GM19035 (cell line): ENCODE measurements around the gene ATXN2.

ENCODE experiments used
- ATAC-seq: cut with Tn5 transposase; IDR thresholded peaks from one replicate; pipeline ENCODE4 v1.9.1; 2021; ENCODE audit not compliant: unreplicated experiment

The ATXN2 gene

DNA sequence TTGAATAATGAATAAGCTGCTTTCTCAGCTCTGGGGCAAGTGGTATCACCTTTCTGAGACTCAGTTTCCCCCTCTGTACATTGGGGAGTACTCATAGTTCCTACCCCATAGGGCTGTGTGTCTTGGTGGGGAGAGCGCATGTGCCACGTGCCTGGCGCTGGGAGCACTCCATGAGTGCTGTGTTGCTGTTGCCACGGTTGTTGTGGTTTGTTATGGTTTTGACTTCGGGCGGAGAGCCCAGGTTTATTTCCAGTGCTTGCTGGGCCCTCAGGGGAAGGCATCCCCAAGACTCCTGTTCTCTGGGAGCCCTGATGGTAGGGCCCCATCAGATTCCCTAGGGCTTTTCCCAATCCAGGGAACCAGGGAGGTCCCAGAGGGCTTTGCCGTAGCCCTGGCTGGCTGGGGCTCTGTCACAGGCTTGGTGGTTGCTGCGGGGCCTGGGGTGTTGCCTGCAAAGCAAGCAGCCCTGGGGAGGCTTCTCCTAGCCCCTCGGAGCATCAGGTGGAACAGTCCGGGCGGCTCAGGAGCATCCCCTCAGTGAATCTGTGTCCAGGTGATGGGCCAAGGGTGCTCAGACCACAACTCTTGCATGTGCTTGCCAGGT, 174.8 kb downstream of the ATXN2 start:
- ATAC-seq: no peak

DNA sequence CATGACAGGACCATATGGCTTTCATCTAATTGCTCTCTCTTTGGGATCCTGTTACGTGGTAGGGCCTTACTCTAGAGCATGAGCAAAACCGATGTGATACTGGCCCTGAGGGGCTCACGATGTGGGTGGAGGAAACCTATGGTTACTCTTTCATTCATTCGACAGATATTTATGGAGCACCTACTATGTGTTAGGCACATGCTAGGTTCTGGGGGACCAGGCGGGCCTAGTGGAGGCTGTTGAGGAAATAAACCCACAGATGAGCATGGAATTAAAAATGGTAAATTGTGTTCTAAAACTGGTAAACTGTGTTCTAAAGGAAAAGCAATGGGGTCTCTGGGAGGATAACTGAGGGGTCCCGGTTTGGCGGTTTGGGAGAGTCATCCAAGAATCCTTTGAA, 178.6 kb downstream of the ATXN2 start:
- no peak for ATAC-seq

DNA sequence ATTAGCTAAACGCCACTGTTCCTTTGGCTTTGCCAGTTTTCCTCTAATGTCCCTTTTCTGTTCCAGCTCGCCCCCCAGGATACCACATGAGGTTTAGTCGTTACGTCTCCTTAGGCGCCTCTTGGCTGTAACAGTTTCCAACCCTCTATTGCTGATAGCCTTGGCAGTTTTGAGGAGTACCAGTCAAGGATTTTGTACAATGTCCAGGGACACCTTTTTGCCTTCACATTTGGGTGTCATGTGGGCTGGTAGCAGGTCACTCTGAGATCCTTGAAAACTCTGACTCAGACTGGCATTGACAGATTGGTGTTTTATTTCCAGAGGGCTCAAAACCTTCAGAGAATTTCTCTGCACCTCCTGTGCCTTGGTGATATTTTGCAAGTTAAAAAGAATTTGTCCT, 179.3 kb downstream of the ATXN2 start:
- no peak for ATAC-seq

DNA sequence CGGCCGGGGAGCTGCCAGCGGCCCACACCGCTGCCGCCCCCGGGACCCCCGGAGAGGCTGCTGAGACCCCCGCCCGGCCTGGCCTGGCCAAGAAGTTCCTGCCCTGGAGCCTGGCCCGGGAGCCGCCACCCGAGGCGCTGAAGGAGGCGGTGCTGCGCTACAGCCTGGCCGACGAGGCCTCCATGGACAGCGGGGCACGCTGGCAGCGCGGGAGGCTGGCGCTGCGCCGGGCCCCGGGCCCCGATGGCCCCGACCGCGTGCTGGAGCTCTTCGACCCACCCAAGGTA, 180.6 kb downstream of the ATXN2 start:
- no peak for ATAC-seq

DNA sequence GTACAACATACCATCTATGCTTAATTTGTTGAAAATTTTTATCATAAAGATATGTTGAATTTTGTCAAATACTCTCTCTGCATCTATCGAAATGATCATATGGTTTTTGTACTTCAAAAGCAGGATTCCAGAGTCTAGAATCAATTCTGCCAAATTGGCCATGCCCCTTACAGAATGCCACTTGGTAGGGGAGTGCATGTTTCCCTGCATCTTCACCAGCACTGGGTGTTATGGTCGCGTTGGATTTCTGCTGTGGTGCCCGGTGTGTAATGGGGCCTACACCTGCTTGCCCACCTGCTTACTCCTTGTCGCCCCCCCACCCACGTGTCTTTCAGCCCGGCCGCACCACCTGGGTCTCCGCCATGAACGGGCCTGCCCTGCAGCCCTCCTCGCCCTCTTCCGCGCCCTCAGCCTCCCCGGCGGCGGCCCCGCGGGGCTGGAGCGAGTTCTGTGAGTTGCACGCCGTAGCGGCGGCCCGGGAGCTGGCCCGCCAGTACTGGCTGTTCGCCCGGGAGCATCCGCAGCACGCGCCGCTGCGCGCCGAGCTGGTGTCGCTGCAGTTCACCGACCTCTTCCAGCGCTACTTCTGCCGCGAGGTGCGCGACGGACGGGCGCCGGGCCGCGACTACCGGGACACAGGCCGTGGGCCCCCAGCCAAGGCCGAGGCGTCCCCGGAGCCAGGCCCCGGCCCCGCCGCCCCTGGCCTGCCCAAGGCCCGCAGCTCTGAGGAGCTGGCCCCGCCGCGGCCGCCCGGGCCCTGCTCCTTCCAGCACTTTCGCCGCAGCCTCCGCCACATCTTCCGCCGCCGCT, 181.1 kb downstream of the ATXN2 start:
- ATAC-seq: no peak

DNA sequence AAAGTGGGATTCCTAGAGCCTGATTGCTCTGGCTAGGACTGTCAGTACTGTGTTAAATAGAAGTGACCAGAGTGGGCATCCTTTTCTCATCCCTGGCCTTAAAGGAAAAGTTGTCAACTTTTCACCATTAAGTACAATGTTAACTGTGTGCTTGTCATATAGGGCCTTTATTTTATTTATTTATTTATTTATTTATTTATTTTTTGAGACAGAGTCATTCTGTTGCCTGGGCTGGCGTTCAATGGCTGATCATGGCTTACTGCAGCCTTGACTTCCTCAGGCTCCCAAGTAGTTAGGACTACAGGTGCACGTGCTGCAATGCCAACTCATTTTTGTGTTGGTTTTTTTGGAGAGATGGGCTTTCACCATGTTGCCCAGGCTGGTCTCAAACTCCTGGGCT, 181.8 kb downstream of the ATXN2 start:
- no peak for ATAC-seq

DNA sequence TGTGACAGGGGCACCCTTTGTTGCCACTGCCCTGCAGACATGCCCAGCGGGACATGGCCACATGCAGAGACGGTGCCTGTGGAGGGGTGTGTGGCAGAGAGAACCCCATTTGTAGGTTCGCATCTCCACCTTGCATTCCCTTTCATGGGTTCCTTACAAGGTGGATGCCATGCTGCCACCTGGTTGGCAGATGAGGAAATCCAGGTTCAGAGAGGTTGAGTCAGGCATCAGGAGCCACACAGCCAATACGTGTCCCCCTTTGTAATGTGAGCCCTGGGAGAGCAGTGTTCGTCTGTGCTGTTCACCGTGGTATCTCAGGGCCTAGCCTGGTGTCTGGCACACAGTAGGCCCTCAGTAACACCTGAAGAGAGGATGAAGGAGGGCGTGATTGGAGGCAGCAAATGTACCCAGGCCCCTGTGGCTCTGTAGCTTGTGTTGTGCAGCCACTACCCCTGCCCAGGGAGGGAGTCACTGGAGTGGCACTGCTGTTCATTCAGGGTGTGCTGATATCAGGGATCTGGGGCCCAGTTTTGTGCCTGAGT, 184.3 kb downstream of the ATXN2 start:
- no peak for ATAC-seq

DNA sequence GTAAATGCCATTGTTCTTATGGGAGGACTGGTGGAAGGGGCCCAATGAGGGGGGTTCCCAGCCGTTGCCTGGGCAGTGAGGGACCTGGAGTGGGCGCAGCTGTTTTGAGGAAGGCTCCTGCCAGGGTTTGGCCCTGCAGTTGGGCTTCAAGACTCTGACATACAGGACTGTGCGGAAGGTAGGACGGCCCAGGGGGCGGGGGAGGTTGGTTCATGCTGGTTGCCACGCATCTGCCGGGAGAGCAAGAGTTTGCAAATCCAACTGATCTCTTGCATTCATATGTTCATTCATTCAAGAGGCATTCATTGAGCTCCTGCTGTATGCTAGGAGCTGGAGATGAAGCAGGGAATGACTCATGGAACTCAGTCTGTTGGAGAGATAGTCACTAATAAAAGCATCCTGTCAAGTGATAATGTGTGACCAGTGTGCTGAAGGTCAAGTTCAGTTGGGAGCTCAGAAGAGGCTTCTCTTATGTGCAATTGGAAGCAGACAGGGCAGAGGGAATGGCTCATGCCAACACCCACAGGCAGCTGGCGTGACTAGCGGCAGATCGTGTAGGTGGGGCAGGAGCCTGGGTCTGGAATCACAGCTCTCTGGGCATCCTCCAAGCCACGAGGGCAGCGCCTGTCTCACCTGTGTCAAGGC, 185.6 kb downstream of the ATXN2 start:
- no peak for ATAC-seq

DNA sequence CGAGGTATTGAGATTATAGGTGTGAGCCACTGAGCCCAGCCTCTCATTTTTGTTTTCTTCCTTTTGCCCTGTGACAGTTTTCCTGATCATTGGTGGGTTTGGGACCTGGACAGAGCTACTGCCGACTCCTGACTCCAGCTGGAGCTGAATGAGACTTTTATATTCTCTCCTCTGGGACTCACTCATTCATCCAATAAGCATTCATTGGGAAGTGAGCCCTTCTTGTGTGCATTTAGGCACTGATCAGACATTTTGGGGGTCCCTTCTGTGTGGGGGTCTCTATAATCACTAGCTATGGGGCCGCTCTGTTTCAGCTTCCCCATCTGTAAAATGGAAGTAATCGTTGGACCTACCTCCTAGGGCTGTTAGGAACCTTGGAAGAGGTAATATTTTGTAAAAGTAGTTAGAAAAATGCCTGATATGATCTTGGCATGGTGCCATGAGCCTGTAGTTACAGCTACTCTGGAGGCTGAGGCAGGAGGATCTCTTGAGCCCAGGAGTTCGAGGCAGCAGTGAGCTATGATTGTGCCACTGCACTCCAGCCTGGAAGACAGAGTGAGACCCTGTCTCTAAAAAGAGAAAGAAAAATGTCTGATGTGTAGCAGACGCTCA, 186.2 kb downstream of the ATXN2 start:
- ATAC-seq: no peak

DNA sequence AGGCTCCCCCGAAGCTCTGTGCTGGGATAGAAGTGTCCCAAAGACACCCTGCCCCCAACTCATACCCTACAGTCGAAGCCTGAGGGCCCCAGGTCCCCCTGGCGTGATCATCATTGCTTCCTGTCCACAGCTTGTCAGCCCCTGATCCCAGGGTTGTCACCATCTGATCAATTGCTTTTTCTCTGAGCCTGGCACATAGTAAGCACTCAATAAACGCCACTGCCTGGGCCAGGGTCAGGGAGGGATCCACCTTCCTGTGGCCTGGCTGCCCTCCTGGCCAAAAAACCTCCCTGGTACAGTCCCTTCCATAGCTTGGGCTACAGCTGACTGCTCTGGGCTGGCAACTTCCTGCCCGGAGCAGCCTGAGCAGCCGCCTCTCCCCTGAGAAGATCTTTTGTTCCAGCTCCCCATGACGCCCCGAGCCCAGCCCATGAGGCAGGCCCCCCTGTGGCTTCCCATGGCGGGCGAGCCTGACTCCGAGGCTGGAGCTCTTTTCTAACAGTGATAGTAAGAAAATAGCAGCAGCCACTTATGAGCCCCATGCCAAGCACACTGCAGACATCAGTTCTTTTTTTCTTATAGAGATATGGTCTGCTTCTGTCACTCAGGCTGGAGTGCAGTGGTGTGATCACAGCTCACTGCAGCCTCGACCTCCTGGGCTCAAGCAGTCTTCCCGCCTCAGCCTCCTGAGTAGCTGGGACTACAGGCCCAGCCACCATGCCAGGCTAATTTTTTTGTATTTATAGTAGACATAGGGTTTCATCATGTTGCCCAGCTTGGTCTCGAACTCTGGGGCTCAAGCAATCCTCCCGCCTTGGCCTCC, 186.9 kb downstream of the ATXN2 start:
- ATAC-seq: no peak

DNA sequence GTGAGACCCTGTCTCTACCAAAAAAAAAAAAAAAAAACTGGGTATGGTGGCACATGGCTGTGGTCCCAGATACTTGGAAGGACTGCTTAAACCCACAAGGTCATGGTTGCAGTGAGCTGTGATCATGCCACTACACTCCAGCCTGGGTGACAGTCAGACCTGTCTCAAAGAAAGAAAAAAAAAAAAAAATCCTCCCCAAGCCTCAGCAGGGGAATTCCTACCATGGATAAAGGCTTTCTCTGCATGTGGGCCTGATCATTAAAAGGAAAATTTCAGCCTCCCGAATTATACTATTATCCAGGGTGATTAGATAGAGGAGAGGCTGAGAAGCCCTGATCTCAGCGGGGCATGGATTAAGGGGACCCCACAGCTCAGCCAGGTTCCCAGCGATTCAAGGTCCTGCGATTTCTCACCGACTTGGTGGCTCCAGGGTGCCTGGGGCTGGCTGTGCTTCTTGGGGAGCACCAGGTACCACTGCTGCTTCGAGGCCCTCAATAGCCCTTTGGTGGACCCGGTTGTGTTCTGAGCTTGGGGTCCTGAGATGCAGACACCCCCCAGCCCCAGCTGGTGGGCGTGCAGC, 187.8 kb downstream of the ATXN2 start:
- no peak for ATAC-seq

DNA sequence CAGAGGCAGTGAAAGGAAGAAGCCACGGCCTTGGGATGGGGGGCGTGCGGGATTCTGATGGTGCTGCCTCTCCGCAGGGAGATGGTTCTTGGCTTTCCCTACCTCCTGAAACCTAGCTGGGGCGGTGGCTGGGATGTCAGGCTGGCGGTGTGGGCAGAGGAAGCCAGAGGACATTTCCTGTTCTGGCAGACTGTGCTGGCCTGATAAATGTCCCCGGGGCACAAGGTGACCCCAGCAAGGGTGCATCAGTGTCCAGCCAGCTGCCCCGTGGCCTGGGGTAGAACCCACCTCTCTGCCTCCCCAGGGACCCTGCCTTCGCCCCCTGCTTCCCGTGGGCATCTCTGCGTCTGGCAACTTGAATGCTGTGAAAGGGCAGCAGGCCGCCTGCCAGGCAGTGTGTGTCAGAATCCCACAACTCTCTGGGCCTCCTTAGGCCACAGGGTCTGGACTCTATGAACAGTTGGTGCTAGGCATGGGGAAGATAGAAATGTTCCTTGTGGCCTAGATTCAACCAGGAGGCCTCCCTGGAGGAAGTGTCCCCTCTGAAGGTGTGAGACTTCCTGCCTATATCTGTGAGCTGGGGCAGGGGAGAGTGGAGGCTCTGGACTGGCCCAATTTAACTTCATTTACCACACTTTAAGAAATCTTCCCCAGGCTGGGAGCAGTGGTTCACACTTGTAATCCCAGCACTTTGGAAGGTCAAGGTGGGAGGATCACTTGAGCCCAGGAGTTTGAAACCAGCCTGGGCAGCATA, 188.5 kb downstream of the ATXN2 start:
- no peak for ATAC-seq

DNA sequence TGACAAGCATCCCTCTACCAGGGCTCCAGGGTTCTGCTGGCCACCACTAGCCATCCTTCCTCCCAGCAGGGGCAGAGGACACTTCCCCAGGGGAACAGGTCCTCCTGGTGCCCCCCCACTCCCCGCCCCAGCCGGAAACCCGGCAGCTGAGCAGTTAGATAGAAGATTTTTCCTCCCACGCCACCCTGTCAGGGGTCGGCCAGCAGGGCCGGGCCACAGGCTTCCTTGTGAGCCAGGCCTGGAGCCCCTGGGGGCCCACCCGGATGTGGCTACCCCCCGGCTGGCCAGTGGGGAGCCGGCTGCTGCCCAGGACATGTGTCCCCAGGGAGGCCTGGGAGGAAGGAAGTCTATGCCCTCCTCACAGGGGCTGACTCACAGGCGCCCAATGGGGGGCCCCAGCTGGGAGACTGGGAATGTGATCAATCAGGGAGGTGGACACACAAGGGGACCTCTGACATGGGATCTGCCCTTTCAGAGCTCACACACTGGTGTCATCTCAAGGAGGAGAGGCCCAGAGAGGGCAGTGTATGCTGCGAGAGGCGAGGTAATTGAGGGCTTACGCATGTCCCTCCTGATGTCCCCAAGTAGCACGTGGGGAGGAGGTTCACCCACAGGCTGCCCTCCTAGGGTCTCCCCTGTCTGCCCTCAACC, 189.2 kb downstream of the ATXN2 start:
- ATAC-seq: no peak

DNA sequence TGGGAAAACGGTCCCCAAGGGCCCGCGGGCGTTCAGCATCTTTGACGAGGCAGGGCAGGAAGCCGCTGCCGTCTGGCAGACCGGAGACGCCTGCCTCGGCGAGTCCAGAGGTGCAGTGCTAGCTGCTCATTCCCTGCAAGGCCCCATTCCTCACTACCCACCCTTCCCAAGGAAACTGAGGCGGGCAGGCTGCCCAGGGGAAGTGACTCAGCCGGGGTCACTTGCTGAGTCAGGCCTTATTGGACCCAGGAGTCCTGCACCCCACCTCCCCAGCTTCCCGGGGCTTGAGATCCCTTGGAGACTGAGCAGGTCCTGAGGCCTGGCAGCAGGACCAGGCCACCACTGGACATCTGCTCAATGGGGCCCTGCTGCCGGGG, 189.7 kb downstream of the ATXN2 start:
- no peak for ATAC-seq

DNA sequence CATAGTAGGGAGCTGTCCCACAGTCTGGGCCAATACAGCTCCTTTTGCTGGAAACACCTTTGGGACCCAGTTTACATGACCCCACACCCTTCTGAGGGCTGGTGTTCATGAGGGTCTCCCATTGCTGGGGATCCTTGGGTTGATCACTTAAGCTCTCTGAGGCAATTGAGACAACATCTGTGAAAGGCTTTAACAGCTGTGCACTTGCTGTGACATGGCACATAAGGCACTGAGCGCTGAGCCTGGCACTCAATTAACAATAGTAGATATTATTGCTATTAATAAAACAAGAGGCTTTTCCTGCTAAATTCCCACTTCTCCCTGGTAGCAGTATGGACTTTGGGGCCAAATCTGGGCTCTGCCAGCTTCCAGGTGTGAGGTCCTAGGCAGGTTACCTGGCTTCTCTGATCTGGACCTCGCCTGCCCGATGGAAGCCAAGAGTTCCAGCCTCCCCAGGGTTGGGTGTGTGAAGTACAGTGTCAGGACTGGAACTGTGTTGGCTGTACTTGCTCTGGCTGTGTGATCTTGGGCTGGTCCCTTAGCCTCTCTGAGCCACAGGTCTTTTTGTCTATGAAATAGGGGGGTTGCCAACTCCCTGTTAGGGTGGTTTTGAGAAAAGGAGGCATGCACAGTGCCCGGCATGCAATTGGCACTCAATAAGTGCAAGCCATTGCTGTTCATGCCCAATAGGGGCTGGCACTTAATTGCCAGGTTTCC, 190.3 kb downstream of the ATXN2 start:
- no peak for ATAC-seq

DNA sequence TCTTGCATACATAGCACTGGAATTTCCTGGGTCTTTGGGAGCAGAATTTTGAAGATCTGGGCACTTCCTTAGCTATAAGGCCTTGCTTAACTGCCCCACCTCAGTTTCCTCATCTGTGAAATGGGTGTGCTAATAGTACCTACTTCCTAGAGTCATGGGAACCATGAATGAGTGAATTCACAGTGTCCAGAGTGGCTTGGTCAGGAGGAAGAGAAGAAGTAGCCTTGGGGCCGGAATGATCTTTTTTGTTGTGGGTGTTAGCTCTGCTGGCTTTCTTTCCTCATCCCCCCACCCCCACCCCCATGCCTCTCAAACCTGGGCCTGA, 191.0 kb downstream of the ATXN2 start:
- no peak for ATAC-seq

DNA sequence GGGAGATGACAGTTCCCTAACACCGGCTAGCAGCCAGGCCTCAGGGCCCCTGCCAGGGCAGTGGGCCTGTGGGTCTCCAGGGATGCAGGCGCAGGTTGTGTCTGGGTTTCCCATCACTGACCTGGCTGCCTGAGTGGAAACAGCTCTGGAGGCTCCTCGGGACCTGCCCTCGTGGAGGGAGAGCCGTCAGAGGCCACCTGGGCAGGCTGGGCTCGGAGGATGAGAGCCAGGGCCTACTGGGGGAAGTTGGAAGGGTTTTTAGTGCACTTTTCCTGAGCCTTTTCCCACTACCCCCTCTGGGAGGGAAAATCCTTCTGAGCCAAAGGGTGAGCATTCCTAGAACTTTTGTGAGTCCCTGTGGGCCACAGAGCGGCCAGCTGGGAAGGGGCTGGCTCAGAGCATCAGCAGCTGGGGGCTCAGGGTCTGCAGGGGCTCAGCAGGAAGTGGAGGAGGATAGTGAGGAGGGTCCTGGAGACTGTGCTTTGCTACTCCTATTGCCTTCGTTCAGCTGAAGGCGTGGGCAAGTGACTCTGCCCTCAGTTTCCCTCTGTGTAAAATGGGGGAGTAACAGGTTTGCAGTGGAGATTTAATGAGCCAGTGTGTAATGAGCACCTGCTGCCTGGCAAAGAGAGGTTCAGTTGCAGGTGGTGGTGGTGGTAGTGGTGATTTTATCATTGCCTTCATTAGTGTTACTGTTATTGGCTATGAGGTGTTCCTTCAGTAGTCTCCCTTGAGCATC, 191.6 kb downstream of the ATXN2 start:
- no peak for ATAC-seq
